Keratinocyte (primary cell): Measurements from ENCODE around the gene ARMC9. TPM values are rescaled to one million over a fixed set of nuclear protein-coding genes. Genes with fewer than 3 reads are reported as not detected.

Source experiments
- DNase-seq: peaks from one replicate; pipeline ENCODE4 v3.0.0-alpha.2; 2011; ENCODE audit warnings: low read depth, missing footprints, low spot score
- FAIRE-seq: peaks from 2 replicates; lab custom pipeline; 2011; peaks lifted over from hg19 to GRCh38; lab: Jason Lieb, UNC
- H2AFZ ChIP-seq: 2 replicates; pipeline ENCODE4 v1.6.0; 2012; ENCODE audit warnings: low read length, control low read depth, inconsistent platforms; ENCODE audit not compliant: control insufficient read depth
- H3K27ac ChIP-seq: 2 replicates; pipeline ENCODE4 v1.5.1; 2011; ENCODE audit warnings: low read length; ENCODE audit not compliant: control insufficient read depth, insufficient read depth
- H3K27me3 ChIP-seq: 3 replicates; pipeline ENCODE4 v1.6.0; 2011; ENCODE audit warnings: low read length; ENCODE audit not compliant: control insufficient read depth, insufficient read depth; ENCODE audit errors: extremely low read depth
- H3K36me3 ChIP-seq, 2 experiments: 2 replicates in 1 of 2; 3 replicates in 1 of 2; pipeline ENCODE4 v1.5.1; 2011; ENCODE audit warnings: low read length in 2 of 2, mild to moderate bottlenecking in 1 of 2; ENCODE audit not compliant: control insufficient read depth in 2 of 2, insufficient read depth in 2 of 2; ENCODE audit errors: extremely low read depth in 1 of 2
- H3K4me1 ChIP-seq: 3 replicates; pipeline ENCODE4 v1.5.1; 2011; ENCODE audit warnings: low read length; ENCODE audit not compliant: control insufficient read depth, insufficient read depth; ENCODE audit errors: extremely low read depth
- H3K4me2 ChIP-seq: 3 replicates; pipeline ENCODE4 v1.6.0; 2011; ENCODE audit warnings: low read depth, low read length; ENCODE audit not compliant: control insufficient read depth, insufficient read depth; ENCODE audit errors: extremely low read depth
- H3K4me3 ChIP-seq, 3 experiments: fragments of 200-600 bp in 1 of 3; sonication (generic) in 1 of 3; 2 replicates in 2 of 3; 3 replicates in 1 of 3; pipeline ENCODE4 v1.5.1; 2011 to 2016; ENCODE audit warnings: low read length in 3 of 3, mild to moderate bottlenecking in 3 of 3, control low read depth in 2 of 3, inconsistent platforms in 1 of 3, low read depth in 1 of 3, mixed read lengths in 1 of 3, mixed run types in 1 of 3, moderate library complexity in 1 of 3; ENCODE audit not compliant: control insufficient read depth in 2 of 3, insufficient read depth in 2 of 3; ENCODE audit errors: extremely low read depth in 1 of 3
- H3K79me2 ChIP-seq: 2 replicates; pipeline ENCODE4 v1.6.0; 2012; ENCODE audit warnings: low read length; ENCODE audit not compliant: control insufficient read depth, insufficient read depth
- H3K9ac ChIP-seq: 3 replicates; pipeline ENCODE4 v1.6.0; 2011; ENCODE audit warnings: low read length; ENCODE audit not compliant: control insufficient read depth, insufficient read depth; ENCODE audit errors: extremely low read depth
- H3K9me1 ChIP-seq: 3 replicates; pipeline ENCODE4 v1.6.0; 2011; ENCODE audit warnings: low read length; ENCODE audit not compliant: control insufficient read depth, insufficient read depth; ENCODE audit errors: extremely low read depth
- H3K9me3 ChIP-seq: 2 replicates; pipeline ENCODE4 v1.5.1; 2012; ENCODE audit warnings: low read depth, low read length; ENCODE audit not compliant: control insufficient read depth
- H4K20me1 ChIP-seq: 3 replicates; pipeline ENCODE4 v1.6.0; 2011; ENCODE audit warnings: low read length; ENCODE audit not compliant: control insufficient read depth, insufficient read depth; ENCODE audit errors: extremely low read depth
- CTCF ChIP-seq, 3 experiments: IDR thresholded peaks in 1 of 3; conservative IDR thresholded peaks in 1 of 3; optimal IDR thresholded peaks in 1 of 3; 2 replicates in 2 of 3; 3 replicates in 1 of 3; pipeline versions ENCODE3 to v1.5.1; 2011; ENCODE audit warnings: low read length in 3 of 3, mild to moderate bottlenecking in 3 of 3, moderate library complexity in 2 of 3, control low read depth in 1 of 3, inconsistent platforms in 1 of 3; ENCODE audit not compliant: insufficient read depth in 2 of 3; ENCODE audit errors: extremely low read depth in 1 of 3
- EZH2 ChIP-seq: IDR thresholded peaks from one replicate; pipeline ENCODE4 v1.6.1; 2012; ENCODE audit warnings: inconsistent platforms, mild to moderate bottlenecking, low read length, moderate library complexity
- dilution Hi-C: fragments of 300-500 bp; cut with MboI; formaldehyde crosslinking; loops from one replicate; pipeline ENCODE4 v1.7.0; 2020; ENCODE audit warnings: low sequenced_read_pairs; ENCODE audit not compliant: extremely low pct_ligation_motif_present
- polyA plus RNA-seq, 5 experiments: library from polyadenylated mRNA; depleted of rRNA in 3 of 5; stranded (reverse) in 3 of 5; stranded (forward) in 1 of 5; unstranded in 1 of 5; fragments of >200 nt; gene quantifications; 1 replicate in 1 of 5; 2 replicates in 3 of 5; 3 replicates in 1 of 5; pipeline versions ENCODE4 v1.2.1 to v1.2.3, GENCODE V29; 2011 to 2012; ENCODE audit warnings: missing spikeins in 2 of 5, low read depth in 1 of 5, low replicate concordance in 1 of 5

ARMC9 gene
- polyA plus RNA-seq, 1 donor (not counting 4 experiments of a cell fraction or from before 2014, with no cell fraction given): 16.2 TPM

GRCh38 chr2:231163011-231163410 lies 35.4 kb upstream of the ARMC9 start:
- Histone ChIP-seq H3K27ac (no peak overlapping the region), H3K36me3 (peaks cover 16 to 22% of the 10 kb centered on the region in 2 experiments), H3K9ac (no peak overlapping the region)

GRCh38 chr2:231163414-231164095 lies 34.9 kb upstream of the ARMC9 start:
- no peak overlapping the region for H2AFZ ChIP-seq
- H4K20me1 ChIP-seq: no peaks in the 10 kb centered on the region
- H3K9ac ChIP-seq: no peak overlapping the region
- no peaks in the 10 kb centered on the region for H3K79me2 ChIP-seq
- H3K36me3 ChIP-seq: peaks cover 16 to 22% of the 10 kb centered on the region in 2 experiments
- H3K27ac ChIP-seq: no peak overlapping the region
- no peak overlapping the region for H3K4me2 ChIP-seq
- no peak for DNase-seq
- no peaks in the 10 kb centered on the region for H3K27me3 ChIP-seq
- H3K9me3 ChIP-seq: no peaks in the 10 kb centered on the region
- H3K9me1 ChIP-seq: no peaks in the 10 kb centered on the region
- TF ChIP-seq EZH2 (no peak), CTCF (optimal IDR thresholded peaks at IDR 0.05 in 1 of 3, IDR thresholded peaks at IDR 0.05 in 1 of 3, conservative IDR thresholded peaks at IDR 0.05 in 1 of 3; ENCODE audit: extremely low read depth in 1 of 3, insufficient read depth in 2 of 3, low read length in 3 of 3) (no peak)
- dilution Hi-C loops: no loop called here
- H3K4me1 ChIP-seq: no peaks in the 10 kb centered on the region
- no peak for FAIRE-seq
- no peak overlapping the region for H3K4me3 ChIP-seq

More at GRCh38 chr2:231163011-231163410, 35.4 kb upstream of the ARMC9 start:
- no peak overlapping the region for H3K4me3 ChIP-seq
- no peak overlapping the region for H2AFZ ChIP-seq
- TF ChIP-seq CTCF (optimal IDR thresholded peaks at IDR 0.05 in 1 of 3, IDR thresholded peaks at IDR 0.05 in 1 of 3, conservative IDR thresholded peaks at IDR 0.05 in 1 of 3; ENCODE audit: extremely low read depth in 1 of 3, insufficient read depth in 2 of 3, low read length in 3 of 3) (no peak), EZH2 (no peak)
- dilution Hi-C loops: no loop called here
- no peak for DNase-seq
- H3K79me2 ChIP-seq: no peaks in the 10 kb centered on the region
- H4K20me1 ChIP-seq: no peaks in the 10 kb centered on the region
- H3K4me2 ChIP-seq: no peak overlapping the region
- no peaks in the 10 kb centered on the region for H3K27me3 ChIP-seq
- FAIRE-seq: no peak
- no peaks in the 10 kb centered on the region for H3K4me1 ChIP-seq
- no peaks in the 10 kb centered on the region for H3K9me1 ChIP-seq
- no peaks in the 10 kb centered on the region for H3K9me3 ChIP-seq
